ENCODE data around the gene ORM2. TPM values are rescaled to one million over a fixed set of nuclear protein-coding genes. Genes with fewer than 3 reads are reported as not detected.
"Not testable (repeated sequence)": the region's sequence is repeated elsewhere in the genome, so short reads cannot be mapped to it uniquely, and the experiment has no call there.

ORM2 gene
- polyA plus RNA-seq, 3 donors, result not detected

GRCh38 chr9:114328937-114329624 is 588 bp upstream of the ORM2 start:
- DNase-seq (ENCODE audit: low read depth in 3 of 3, low spot score in 2 of 3), result not testable (repeated sequence)

- no peak for DNase-seq (ENCODE audit: low read depth in 3 of 3, low spot score in 2 of 3)
These were observed 967 bp downstream of the ORM2 start for GRCh38 chr9:114330636-114331035.

GRCh38 chr9:114331229-114332195 is 1.8 kb downstream of the ORM2 start:
- DNase-seq (ENCODE audit: low read depth in 3 of 3, low spot score in 2 of 3), result not testable (repeated sequence)

GRCh38 chr9:114332474-114333040 is 2.9 kb downstream of the ORM2 start:
- not testable (repeated sequence) for DNase-seq (ENCODE audit: low read depth in 3 of 3, low spot score in 2 of 3)

GRCh38 chr9:114333718-114334117 is 4.0 kb downstream of the ORM2 start:
- not testable (repeated sequence) for DNase-seq (ENCODE audit: low read depth in 3 of 3, low spot score in 2 of 3)

- DNase-seq (ENCODE audit: low read depth in 3 of 3, low spot score in 2 of 3), result no peak
These were observed 4.8 kb downstream of the ORM2 start for GRCh38 chr9:114334490-114334889.

GRCh38 chr9:114335745-114336144 is 6.1 kb downstream of the ORM2 start:
- DNase-seq (ENCODE audit: low read depth in 3 of 3, low spot score in 2 of 3), result no peak

GRCh38 chr9:114336157-114336556 is 6.5 kb downstream of the ORM2 start:
- DNase-seq (ENCODE audit: low read depth in 3 of 3, low spot score in 2 of 3), result no peak

- DNase-seq (ENCODE audit: low read depth in 3 of 3, low spot score in 2 of 3), result no peak
These were observed 7.2 kb downstream of the ORM2 start for GRCh38 chr9:114336699-114337395.

GRCh38 chr9:114338187-114338586 is 8.5 kb downstream of the ORM2 start:
- no peak for DNase-seq (ENCODE audit: low read depth in 3 of 3, low spot score in 2 of 3)

GRCh38 chr9:114339130-114339908 is 9.7 kb downstream of the ORM2 start:
- peak in 1 of 3 donors; percentile 4 for DNase-seq (ENCODE audit: low read depth in 3 of 3, low spot score in 2 of 3)

GRCh38 chr9:114341152-114341830 is 11.6 kb downstream of the ORM2 start:
- no peak for DNase-seq (ENCODE audit: low read depth in 3 of 3, low spot score in 2 of 3)

GRCh38 chr9:114341991-114342390 is 12.3 kb downstream of the ORM2 start:
- DNase-seq (ENCODE audit: low read depth in 3 of 3, low spot score in 2 of 3), result no peak

- DNase-seq (ENCODE audit: low read depth in 3 of 3, low spot score in 2 of 3), result no peak
These were observed 13.2 kb downstream of the ORM2 start for GRCh38 chr9:114342755-114343440.

GRCh38 chr9:114343471-114344187 is 14.0 kb downstream of the ORM2 start:
- no peak for DNase-seq (ENCODE audit: low read depth in 3 of 3, low spot score in 2 of 3)

GRCh38 chr9:114344188-114344566 is 14.5 kb downstream of the ORM2 start:
- DNase-seq (ENCODE audit: low read depth in 3 of 3, low spot score in 2 of 3), result no peak

GRCh38 chr9:114344692-114345091 is 15.0 kb downstream of the ORM2 start:
- no peak for DNase-seq (ENCODE audit: low read depth in 3 of 3, low spot score in 2 of 3)

GRCh38 chr9:114345493-114346065 is 15.9 kb downstream of the ORM2 start:
- DNase-seq (ENCODE audit: low read depth in 3 of 3, low spot score in 2 of 3), result no peak

Measured in right renal cortex interstitium (tissue), 3 donors.